GM19193 (cell line): ENCODE results near the gene SLC35B4.

Source experiments
- POLR2A ChIP-seq: IDR thresholded peaks from 4 replicates; pipeline ENCODE4 v1.6.1; 2011; ENCODE audit not compliant: insufficient read depth, insufficient read length; ENCODE audit errors: extremely low read depth

Gene SLC35B4

GRCh38 chr7:134343796-134344195 lies 27.1 kb upstream of the SLC35B4 start:
- TF ChIP-seq POLR2A, result no peak

- TF ChIP-seq POLR2A, result no peak
Measured at GRCh38 chr7:134343136-134343535, 26.4 kb upstream of the SLC35B4 start.

- TF ChIP-seq POLR2A, result no peak
Measured at GRCh38 chr7:134339475-134339874, 22.7 kb upstream of the SLC35B4 start.

- TF ChIP-seq POLR2A, result no peak
Measured at GRCh38 chr7:134337980-134338379, 21.2 kb upstream of the SLC35B4 start.

- TF ChIP-seq POLR2A, result no peak
Measured at GRCh38 chr7:134334408-134334807, 17.7 kb upstream of the SLC35B4 start.

GRCh38 chr7:134333943-134334342 lies 17.2 kb upstream of the SLC35B4 start:
- no peak for TF ChIP-seq POLR2A

- TF ChIP-seq POLR2A, result no peak
Measured at GRCh38 chr7:134332892-134333291, 16.2 kb upstream of the SLC35B4 start.

GRCh38 chr7:134331393-134331792 lies 14.7 kb upstream of the SLC35B4 start:
- TF ChIP-seq POLR2A, result no peak

GRCh38 chr7:134330974-134331373 lies 14.2 kb upstream of the SLC35B4 start:
- TF ChIP-seq POLR2A, result no peak

- no peak for TF ChIP-seq POLR2A
Measured at GRCh38 chr7:134329614-134330346, 13.1 kb upstream of the SLC35B4 start.

- TF ChIP-seq POLR2A, result no peak
Measured at GRCh38 chr7:134328900-134329299, 12.2 kb upstream of the SLC35B4 start.

GRCh38 chr7:134327896-134328295 lies 11.2 kb upstream of the SLC35B4 start:
- TF ChIP-seq POLR2A, result no peak

- no peak for TF ChIP-seq POLR2A
Measured at GRCh38 chr7:134324107-134324506, 7.4 kb upstream of the SLC35B4 start.

GRCh38 chr7:134320201-134320600 lies 3.5 kb upstream of the SLC35B4 start:
- no peak for TF ChIP-seq POLR2A

GRCh38 chr7:134318443-134318842 lies 1.7 kb upstream of the SLC35B4 start:
- no peak for TF ChIP-seq POLR2A

GRCh38 chr7:134317434-134317833 lies 704 bp upstream of the SLC35B4 start:
- no peak for TF ChIP-seq POLR2A

- TF ChIP-seq POLR2A, result no peak
Measured at GRCh38 chr7:134315679-134316538, 821 bp downstream of the SLC35B4 start.

GRCh38 chr7:134313543-134313942 lies 3.2 kb downstream of the SLC35B4 start:
- TF ChIP-seq POLR2A, result no peak
